GM19468 (cell line): ENCODE results near the gene GTF2E1.
A peak's percentile ranks its signal among the peaks of the same experiment; 100 is the strongest.
"Not testable (repeated sequence)": the region's sequence is repeated elsewhere in the genome, so short reads cannot be mapped to it uniquely, and the experiment has no call there.

Experiments used
- ATAC-seq: cut with Tn5 transposase; IDR thresholded peaks from one replicate; pipeline ENCODE4 v1.9.1; 2021; ENCODE audit warnings: mild to moderate bottlenecking, moderate library complexity, moderate number of reproducible peaks; ENCODE audit not compliant: unreplicated experiment; ENCODE audit errors: extremely low read depth

GTF2E1 gene

DNA sequence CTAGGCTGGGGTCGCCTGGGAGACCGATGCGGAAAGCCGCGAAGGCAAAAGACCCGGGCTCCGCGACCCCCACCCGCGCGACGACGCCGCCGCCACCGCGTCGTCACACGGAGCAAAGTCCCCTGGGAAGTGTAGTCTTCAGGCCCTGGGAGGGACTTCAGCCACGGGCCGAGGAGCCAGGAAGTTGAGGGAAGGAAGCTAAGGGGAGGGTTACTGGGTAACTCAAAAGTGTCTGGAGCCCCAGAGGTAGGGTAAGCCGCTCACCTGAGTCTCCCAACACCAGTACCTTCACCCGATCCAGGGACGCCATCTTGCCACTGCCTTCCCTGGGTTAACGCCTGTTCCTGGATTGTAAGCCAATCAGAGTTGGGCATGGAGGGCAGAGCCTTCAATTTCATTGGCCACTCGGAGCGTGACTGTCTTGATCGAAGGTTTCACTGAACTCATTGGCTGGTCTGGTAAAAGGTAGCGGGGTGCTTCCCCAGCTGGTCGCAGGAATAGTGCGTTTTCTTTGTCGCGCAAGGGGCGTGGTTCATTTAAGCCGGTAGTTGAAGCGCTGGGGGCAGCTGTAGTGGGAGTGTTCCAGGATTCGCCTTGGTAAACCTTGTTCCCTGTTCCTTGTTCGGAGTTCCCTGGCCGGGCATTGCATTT is at the start of gene GTF2E1, which contains the start of gene RABL3:
Gene GTF2E1, plus strand, starts transcription at position 547 of the 651 bp plus-strand sequence. CDS start 7,809 bp downstream, outside the sequence.
Gene RABL3, minus strand, starts transcription at position 319 of the 651 bp plus-strand sequence. Its CDS starts 9 bp downstream, at position 310.
- ATAC-seq, result peak; percentile 99

GRCh38 chr3:120693439-120694171 is 48.9 kb upstream of the GTF2E1 start:
- ATAC-seq, result no peak

- no peak for ATAC-seq
These were observed 43.2 kb upstream of the GTF2E1 start for GRCh38 chr3:120699333-120699732.

DNA sequence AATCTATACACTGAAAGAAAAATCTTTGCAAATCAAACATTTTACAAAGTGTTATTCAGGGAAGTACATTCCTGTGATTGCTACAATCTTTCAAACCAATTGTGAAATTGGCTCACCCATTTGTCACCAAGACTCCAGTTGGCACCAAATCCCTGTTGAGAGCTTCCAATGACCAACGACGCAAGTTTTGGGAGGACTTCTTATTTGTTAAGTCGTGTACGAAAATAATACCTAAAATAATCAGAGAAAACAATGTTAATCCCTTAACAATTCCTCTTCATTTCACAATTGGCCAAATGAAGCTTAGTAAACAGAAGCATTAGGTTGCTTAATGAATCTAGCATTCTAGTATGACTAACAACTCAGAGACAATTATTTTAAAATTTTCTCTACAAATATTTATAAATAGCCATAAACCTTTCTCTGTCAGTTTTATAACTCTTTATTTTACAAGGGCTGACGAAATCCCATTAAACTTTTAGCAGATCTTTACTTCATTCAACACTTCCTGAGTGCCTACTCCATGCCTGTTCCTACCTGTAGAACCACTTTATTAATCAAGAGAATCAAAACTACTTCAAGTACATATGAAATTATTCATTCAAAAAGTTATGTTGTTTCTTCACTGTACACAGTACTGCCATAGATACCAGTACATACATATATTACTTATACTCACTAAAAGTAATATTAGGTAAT is 36.5 kb upstream of the GTF2E1 start:
- ATAC-seq, result no peak

DNA sequence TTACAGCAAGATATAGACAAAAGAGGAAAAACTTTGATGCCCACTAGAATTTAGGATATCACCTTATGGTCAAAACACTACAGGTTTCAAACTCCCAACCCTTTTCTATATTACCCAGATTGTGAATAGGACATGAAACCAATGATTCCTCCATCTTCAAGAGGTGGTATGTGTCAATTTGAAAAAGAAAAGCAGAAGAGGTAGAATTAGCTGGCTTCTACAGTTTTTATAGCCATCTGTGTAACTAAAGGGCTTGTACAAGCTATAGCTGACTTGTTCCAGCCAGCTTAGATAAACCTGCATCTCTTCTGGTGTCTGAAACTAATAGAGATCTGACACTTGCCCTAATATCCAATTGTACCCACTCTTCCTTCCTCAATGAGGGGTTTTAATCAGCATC is 35.6 kb upstream of the GTF2E1 start:
- ATAC-seq, result no peak

DNA sequence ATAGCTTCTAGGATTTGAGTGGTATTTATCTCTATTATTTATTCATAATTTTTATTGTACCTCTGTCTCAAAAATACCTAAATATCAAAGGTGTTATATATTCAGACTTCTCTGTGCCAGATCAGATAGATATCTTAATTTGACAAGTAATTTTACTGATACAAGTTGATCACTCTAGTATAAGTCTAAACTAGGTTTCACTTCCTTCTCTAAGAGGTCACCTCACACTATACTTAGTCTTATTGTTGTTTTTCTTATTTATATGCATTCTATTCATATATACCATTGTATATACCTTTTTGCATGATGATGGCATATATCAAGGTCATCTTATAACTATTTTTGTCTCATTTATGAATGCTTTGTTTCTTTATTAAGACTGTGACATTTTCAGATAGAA is 34.1 kb upstream of the GTF2E1 start:
- ATAC-seq, result no peak

- no peak for ATAC-seq
These were observed 32.2 kb upstream of the GTF2E1 start for GRCh38 chr3:120710369-120710768.

DNA sequence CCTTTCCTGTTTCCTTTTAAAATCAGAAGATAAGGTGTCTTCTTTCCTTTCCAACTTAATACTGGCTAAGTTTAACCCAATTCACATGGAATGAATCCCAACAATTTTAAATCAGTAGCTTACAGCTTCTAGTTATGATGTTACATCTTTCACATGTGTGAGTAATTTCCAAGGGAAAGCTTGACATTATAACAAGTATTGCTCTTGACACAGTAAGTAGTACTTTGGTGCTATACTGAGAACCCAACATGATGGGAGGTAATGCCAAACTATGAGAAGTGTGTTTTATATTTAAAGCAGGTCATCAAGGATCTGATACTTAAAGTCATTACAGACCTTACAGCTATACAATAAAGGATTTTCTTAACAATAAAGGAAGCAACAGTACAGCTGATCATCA is 29.3 kb upstream of the GTF2E1 start:
- no peak for ATAC-seq

GRCh38 chr3:120719167-120719834 is 23.2 kb upstream of the GTF2E1 start:
- ATAC-seq, result not testable (repeated sequence)

DNA sequence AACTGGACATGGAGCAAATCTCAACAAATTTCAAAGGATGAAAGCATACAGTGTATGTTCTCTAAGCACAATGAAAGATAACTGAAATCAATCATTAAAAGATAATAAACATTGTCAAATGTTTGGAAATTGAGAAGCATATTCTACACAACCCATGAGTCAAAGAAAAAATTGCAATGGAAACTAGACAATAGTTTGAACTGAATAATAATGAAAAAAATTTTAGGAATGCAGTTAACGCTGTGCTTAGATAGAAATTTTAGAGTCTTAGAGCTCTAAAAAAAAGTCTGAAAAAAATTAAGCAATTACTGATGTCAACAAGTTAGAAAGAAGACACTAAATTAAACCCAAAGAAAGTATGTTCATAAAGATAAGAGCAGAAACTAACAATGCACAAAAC is 15.8 kb upstream of the GTF2E1 start:
- no peak for ATAC-seq

DNA sequence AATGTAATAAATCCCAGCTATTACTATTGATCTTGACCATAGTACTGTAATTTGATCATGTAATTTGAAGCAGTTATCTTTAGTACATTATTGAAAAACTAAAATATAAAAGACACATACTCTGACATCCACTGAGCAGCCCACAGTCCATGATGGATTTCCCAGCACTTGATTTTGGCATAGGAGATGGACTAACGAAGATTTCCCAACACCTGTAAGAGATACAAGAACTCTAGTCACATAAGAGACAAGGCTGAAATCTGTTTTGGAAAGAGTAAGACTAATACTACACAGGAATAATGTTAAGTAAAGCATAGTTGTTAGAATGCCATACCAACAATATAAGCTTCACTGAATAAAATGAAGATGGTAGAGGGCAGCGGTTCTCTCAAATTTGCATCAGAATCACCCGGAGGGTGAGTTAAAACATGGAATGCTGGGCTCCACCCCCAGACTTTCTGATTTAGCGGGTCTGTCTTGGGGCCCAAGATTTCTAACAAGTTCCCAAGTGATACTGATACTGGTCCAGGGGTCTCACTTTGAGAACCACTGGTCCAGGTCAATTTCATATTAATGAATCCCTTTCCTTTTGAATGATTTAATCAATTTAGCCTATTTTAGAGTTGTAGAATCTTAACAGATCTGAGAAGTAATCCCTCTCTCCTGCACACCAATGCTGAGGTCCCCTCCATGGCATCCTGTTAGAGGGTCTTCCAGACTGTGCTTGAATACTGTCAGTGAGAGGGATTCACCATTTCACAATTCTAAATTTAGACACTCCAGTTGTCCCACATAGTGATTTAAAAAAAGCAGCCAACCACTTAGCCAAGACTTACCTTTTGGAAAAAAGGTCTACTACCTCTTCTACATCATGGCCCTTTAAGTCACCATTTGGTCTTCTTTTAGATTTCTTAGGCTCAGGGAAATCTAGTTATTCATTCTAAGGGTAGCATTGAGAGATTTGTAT is 11.7 kb upstream of the GTF2E1 start:
- no peak for ATAC-seq

DNA sequence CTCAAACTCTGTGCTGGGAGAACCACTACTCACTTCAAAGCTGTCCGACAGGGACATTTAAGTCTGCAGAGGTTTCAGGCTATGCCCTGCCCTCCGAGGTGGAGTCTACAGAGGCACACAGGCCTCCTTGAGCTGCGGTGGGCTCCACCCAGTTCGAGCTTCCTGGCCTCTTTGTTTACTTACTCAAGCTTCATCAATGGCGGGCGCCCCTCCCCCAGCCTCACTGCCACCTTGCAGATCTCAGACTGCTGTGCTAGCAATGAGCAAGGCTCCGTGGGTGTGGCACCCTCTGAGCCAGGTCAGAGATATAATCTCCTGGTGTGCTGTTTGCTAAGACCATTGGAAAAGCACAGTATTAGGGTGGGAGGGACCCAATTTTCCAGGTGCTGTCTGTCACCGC is 4.5 kb upstream of the GTF2E1 start:
- not testable (repeated sequence) for ATAC-seq

DNA sequence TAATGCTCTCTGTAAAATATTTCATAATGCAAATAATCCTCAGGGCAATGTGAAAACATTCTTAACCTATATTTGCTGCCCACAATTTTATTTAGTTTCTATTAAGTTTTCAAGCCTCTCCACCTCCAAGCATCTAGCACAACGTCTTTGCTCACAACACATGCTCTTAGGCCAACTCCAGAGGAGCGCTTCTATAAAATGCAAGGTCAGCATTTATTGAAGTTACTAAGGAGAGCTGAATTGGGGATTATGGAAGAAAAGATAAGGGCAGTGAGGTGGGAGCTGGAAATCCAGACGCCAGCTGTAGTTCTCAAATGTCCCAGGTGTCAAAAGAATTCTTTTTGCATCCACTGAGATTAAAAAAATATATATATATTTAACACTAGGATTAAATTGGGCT is 1.2 kb upstream of the GTF2E1 start:
- ATAC-seq, result no peak

DNA sequence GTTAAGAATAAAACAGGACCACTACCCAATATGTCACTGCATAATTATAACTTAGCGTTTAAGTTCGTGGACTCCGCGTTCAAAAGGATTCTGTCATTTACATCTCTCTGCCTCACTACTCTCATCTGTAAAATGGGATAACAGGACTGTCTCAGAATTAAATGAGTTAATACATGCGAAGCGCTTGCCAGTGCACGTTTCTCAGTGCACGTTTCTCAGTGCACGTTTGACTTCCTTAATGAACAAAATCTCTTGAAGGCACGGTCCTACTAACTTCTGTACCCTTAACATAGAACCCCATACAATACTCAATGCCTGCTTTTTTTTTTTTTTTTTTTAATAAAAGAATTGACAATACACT is 727 bp upstream of the GTF2E1 start:
- ATAC-seq, result peak; percentile 2

- ATAC-seq, result no peak
These were observed 363 bp downstream of the GTF2E1 start for GRCh38 chr3:120742849-120743365.

- no peak for ATAC-seq
These were observed 1.1 kb downstream of the GTF2E1 start for GRCh38 chr3:120743556-120744195.

DNA sequence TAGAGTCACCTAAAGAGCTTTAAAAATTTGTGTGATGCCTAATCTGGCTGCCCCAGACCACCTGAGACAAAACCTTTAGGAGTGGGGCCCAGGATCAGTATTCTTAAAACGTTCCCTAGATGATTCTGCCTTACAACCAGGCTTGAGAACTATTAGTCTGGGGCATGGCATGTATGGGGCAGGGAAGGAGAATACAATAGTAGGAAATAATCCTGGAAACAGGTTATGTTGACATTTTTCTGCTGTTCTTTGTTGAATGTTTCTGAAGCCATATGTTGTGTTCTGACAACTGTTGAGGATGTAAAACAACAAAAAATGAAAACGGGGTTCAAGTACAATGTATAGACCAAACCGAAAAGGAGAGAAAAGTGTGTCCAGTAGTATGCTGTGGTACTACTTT is 2.9 kb downstream of the GTF2E1 start:
- ATAC-seq, result no peak

DNA sequence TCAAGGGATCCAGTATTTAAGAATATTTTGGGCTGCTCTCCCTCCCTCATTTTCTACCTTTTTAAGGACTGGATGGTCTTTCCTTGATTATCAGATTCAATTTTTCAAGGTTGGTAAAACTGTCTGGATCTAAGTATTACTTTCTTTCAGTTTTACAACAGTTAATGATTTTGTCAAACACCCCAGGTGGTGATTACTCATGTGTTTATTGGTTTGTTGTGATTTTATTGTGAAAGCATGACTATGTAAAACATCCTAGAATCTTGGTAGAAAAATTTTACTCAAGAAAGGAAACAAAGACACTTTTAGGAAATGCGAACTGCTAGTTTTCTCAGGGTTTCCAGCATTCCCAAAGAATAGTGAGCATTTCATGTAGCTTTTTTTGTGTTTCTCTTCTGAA is 7.3 kb downstream of the GTF2E1 start:
- no peak for ATAC-seq

GRCh38 chr3:120752230-120752629 is 9.7 kb downstream of the GTF2E1 start:
- ATAC-seq, result no peak
